CD4-positive, alpha-beta T cell treated with Interleukin-1 beta for 1 hour (primary cell): ENCODE measurements around the gene SOAT2.
"Not testable (repeated sequence)": the region's sequence is repeated elsewhere in the genome, so short reads cannot be mapped to it uniquely, and the experiment has no call there.

Experiments
- DNase-seq, 2 donors: peaks; one replicate each; pipeline ENCODE4 v3.0.0-alpha.2; 2020 to 2022

Gene SOAT2

DNA sequence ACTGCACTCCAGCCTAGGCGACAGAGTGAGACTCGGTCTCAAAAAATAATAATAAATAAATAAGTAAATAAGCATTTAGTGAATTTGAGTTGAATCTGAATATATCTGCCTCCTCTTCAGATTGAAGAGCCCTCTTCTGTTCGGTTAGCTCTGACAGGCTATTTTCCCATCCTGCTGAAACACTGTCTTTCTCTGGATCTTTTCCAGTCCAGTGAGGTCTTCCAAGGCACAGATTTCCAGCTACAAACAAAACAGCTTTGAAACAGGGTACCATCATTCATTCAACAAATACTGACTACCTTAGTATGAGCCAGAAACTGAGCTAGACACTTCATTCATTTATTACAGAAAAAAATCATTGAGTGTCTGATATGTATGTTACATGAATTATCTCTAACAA is 16.9 kb upstream of the SOAT2 start:
- DNase-seq: no peak

DNA sequence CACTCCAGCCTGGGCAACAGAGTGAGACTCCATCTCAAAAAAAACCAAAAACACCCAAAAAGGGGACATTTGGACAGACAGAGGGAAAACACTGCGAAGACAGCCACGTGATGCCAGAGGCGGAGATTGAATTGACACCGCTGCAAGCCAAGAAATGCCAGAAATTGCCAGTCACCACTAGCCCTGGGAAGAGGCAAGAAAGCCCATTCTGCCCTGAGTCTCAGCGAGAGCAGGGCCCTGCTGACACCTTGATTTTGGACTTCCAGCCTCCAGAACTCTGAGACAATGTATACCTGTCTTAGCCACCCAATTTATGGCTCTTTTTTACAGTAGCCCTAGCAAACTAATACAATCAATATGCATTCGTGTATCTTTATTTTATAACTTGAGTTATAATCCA is 13.2 kb upstream of the SOAT2 start:
- DNase-seq: no peak

DNA sequence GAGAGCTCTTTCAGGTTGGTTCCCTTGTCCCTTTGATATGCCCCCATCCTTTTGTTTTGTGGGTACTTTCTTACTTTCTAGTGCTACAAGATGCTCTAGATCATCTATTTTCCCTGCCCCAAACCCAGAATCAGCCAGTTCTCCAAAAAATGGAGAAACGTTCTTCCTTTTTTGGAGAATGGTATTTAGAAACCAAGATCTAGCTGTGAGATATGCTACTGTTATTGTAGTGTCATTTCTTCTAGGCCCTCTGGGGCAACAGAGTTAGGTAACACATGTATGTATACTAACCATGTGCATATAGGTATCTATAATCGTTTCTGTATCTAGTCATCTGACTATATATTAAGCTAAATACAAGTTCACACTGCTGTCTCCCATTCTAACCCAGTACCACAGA is 12.7 kb upstream of the SOAT2 start:
- DNase-seq: no peak

DNA sequence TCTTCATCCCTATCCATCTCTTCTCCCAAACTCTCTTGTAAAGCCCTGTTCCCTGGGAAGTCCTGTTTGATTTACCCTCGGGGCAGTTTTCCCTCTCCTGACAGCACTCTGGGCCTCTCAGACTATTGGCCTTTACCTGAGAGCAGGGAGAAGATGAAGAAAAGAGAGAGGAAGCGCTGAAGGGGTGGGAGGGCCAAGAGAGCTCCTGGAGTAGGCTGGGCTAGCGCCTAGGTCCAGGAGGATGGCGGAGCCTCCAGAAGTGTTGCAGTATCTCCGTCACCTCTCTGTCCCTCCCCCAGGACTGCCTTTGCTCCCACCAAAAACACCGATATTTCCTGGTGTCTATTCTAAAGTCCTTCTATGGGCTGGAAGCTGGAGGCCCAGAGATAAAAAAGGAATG is 11.5 kb upstream of the SOAT2 start:
- no peak for DNase-seq

DNA sequence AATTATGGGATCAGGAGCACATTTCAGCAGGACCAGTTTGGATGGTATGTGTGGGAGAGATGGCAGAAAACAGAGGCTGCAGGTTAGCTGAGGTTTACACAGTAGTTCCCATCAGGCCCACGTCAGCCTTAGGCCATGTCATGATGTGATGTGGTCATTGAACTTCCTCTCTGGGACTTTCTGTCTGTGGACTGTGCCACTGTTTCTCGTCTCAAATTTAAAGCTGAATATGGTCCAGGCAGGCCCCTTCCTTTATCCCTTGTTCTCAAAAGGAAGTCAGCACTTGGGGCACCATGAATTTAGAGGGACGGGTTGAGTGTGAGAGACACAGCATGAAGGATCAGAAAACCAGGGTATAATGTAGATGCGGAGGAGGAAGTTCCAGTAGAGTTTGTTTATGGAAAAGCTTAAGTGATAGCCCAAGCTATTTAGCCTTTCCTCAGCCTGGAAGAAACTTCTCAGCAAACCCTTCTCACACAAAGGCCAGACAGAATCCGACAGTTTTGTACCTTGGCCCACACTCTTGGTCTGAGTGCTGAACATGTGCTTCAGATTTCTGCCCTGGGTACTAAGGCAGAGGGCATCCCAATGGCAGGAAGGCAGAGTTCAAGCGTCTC is 9.4 kb upstream of the SOAT2 start:
- DNase-seq: peak in 1 of 2 donors; percentile 37

DNA sequence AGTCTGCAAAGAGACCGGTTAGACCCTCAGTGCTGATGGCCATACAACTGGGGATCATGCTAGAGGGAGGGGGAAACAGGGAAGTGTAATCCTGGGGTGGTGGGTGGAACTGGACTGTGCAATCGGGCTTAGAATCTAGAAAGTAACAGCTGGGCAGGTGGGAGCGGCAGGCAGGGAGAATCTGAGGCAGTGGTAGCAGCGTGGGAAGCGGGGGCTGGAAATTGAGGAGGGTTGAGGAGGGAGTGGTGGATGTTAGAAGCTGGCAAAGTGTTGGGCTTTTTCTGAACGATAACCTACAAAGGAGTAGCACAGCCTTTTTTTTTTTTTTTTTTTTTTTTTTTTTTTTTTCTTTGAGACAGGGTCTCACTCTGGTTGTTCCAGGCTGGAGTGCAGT is 8.9 kb upstream of the SOAT2 start:
- DNase-seq: no peak

DNA sequence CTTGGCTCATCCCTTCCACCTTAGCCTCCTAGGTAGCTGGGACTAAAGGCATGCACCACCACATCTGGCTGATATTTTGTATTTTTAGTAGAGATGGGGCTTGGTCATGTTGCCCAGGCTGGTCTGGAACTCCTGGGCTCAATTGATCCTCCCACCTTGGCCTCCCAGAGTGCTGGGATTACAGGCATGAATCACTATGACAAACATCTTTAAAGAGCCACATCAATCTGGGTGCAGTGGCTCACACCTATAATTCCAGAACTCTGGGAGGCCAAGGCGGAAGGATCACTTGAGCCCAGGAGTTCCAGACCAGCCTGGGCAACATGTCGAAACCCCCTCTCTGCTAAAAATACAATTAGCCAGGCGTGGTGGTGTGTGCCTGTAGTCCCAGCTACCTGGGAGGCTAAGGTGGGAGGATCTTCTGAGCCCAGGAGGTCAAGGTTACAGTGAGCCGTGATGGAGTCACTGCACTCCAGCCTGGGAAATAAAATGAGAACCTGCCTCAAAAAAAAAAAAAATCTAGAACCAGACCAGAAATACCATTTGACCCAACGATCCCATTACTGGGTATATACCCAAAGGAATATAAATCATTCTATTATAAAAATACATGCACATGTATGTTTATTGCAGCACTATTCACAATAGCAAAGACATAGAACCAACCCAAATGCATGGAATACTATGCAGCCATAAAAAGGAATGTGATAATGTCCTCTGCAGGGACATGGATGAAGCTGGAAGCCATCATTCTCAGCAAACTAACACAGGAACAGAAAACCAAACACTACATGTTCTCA is 8.3 kb upstream of the SOAT2 start:
- not testable (repeated sequence) for DNase-seq

DNA sequence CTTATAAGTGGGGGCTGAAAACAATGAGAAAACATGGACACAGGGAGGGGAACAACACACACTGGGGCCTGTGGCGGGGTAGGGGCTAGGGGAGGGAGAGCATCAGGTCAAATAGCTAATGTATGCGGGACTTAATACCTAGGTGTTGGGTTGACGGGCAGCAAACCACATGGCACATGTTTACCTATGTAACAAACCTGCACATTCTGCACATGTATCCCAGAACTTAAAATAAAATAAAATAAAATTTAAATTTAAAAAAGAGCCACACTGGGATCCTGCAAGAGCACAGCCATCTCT is 7.7 kb upstream of the SOAT2 start:
- not testable (repeated sequence) for DNase-seq

DNA sequence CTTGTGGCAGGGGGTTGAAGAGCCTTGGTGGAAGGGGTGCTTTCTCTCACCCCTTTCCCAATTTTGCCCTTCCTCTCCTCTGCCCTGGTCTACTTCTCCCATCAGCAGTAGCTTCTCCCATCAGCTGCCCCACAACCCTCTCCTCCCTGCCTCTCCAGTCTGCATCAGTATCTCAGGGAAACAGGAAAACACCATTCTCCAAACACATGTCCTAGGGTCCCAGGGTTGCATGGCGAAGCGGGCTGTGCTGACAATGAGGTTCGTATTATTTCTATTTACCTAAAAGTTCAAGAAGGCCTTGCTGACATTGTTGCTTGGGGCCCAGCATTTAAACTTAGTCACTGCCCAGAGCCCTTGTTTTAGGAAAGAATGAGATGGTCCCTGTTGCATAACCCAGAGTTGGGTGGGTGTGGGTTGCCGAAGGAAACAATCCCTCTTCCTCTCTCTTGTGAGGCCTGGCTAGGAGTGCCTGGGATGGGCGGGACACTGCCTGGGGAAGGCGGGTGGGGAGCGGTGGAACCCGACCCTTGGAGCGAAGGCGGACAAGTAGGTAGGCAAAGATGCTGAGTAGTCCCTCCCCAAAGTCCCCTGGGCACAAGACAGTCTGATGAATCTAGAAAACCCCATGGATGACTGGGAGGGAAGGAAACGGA is 7.1 kb upstream of the SOAT2 start:
- DNase-seq: no peak

DNA sequence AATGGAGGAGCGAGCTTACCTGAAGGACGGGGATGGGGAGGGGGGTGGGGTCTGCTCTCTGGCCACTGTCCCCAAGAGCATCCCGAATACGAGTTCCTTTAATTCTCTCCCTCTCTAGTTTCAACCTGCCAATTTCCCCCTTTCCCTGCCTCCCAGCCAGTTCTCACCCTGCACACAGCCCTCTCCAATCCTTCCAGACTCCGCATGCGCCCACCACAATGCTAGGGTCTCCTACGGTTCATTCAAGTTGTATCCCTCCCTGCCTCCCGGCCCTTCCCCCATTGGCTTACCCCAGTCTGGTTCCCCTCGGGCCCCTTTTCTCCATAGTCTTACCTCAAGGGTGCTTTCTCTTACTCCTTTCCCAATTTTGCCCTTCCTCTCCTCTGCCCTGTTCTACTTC is 6.5 kb upstream of the SOAT2 start:
- no peak for DNase-seq

DNA sequence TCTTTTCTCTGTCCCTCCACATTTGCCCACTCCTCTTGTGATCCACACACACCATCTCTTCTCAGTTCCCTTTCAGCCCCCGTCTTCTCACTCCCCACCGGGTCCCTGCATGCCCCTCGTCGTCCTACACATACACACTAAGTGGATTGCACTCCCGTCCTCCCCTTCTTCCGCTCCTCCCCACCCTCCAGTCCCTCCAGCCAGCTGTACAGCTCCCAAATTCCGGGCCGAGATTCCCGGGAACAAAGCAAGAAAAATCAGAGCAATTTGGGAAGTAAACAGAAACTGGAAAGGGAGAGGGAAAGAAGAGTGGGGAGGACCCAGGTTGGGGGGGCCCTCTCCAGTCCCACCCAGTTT is 6.1 kb upstream of the SOAT2 start:
- no peak for DNase-seq

DNA sequence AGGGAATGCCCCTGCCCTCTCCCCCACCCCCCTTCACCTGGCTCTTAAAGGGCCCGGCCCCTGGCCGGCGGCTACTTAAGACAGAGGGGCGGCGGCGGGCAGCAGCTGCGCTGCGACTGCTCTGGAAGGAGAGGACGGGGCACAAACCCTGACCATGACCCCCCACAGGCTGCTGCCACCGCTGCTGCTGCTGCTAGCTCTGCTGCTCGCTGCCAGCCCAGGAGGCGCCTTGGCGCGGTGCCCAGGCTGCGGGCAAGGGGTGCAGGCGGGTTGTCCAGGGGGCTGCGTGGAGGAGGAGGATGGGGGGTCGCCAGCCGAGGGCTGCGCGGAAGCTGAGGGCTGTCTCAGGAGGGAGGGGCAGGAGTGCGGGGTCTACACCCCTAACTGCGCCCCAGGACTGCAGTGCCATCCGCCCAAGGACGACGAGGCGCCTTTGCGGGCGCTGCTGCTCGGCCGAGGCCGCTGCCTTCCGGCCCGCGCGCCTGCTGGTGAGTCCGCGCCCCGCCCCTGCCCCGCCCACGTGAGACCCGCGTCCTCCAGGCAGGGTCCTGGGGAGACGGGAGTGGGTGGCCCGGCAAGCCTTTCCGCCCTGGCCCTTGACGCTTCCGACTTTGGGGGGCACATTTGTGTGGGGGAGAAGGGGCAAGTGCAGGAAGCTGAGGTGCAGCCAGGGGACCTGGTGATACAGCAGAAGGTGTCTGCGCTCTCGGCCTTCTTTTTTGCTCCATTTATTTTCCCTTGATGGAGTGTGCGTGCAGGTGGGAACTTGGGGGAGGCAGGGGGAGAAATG is 5.5 kb upstream of the SOAT2 start, which contains the start of gene IGFBP6:
Gene IGFBP6 (plus strand): TSS at position 104 of the 790 bp plus-strand sequence. CDS start 51 bp downstream, at position 155.
- DNase-seq: peak; percentile 56 to 57

DNA sequence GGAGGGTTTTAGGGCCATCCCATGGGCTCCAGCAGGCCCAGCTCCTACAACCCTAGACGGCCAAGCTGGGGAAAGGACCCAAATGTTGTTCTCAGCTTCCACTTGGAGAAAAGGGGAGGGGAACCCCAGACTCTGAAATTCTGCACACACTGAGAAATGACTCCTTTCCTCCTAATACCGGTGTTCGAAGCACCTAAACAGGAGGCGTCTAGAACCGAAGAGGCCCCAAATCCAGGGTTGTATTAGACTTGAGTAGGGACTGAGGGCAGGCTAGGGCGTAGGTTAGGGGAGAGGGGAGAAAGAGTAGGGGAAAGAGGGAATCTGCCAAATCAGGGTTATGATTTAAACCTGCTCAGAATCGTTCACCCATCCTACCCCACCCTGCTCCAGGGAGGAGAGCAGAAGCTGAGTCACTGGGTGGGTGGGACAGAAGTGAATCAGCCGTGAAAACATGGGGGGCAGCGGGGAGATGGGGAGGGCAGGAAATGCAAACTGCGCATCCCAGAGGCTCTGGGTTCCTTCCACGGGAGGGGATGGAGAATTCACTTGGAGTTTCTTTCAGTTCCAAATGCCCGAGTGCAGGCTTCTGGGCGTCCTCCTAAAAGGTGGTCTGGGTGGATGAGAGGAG is 4.8 kb upstream of the SOAT2 start:
- no peak for DNase-seq

DNA sequence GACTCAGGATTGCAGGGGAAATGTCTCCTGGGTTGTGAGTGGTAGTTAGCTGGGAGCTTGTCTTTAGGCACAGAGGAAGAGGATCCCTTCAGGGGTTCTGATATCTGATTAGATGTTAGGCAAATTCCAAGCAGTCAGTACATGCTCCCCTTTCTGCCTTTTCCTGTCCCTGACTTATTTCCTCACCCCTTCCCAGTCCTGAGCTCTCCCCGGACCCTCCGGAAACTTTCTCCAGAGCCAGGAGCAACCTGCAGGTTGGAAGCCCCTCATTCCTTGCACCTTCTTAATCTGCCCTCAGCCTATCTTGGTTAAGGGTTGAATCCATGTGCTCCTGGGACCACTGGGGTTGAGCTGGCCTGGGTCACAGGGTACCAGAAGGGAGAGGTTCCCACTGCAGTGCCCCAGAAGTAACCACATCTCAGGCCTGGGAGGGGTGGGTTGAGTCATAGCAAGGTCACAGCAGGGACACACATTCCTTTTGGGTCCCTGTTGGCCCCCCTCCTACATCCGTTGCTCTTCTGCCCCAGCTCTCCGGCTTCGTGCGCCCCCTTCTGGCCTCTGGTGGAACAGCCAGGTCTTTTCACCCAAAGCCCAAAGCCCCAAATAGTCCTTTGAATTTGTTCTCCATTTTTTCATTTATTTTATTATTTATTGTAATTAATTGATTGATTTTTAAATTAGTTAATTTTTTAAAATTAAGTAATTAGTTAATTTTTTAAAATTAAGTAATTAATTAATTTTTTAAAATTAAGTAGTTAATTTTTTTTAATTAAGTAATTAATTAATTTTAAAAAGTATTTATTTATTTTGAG is 4.0 kb upstream of the SOAT2 start:
- DNase-seq: peak; percentile 84 to 88

DNA sequence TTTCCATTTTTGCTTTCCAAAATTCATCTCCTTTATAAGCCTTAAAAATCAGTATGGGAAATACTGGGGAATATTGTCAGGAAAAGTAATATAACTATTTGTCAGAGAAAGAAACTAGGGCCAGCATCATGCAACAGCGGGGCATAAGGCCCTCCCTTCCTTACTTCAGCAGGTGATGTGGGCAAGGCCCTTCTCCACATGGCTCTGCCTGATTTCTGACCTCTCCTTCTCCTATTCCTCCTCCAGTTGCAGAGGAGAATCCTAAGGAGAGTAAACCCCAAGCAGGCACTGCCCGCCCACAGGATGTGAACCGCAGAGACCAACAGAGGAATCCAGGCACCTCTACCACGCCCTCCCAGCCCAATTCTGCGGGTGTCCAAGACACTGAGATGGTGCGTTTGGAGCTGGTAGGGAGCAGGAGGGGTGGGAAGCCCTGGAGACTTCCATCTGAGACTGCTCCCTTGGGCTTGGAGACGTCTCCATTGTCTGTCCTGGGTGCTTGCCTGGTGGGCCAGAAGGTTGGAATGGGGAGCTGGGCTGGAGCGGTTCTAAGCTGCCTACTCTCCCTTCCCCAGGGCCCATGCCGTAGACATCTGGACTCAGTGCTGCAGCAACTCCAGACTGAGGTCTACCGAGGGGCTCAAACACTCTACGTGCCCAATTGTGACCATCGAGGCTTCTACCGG is 2.7 kb upstream of the SOAT2 start:
- DNase-seq: no peak

DNA sequence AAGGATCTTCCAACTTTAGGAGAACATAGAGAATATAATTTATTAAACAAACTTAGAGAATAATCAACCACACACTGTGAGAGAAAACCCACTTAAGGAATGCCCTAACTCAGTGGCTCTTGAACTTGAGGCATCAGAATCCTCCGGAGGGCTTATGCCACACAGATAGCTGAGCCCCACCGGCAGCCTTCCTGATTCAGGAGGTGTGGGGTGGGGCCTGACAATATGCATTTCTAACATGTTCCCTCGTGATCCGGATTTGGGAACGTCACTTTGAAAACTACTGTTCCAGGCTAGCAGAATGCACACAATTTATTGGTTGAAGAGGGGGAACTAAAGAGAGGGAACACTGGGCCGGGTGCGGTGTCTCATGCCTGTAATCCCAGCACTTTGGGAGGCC is 2.0 kb upstream of the SOAT2 start:
- DNase-seq: no peak

DNA sequence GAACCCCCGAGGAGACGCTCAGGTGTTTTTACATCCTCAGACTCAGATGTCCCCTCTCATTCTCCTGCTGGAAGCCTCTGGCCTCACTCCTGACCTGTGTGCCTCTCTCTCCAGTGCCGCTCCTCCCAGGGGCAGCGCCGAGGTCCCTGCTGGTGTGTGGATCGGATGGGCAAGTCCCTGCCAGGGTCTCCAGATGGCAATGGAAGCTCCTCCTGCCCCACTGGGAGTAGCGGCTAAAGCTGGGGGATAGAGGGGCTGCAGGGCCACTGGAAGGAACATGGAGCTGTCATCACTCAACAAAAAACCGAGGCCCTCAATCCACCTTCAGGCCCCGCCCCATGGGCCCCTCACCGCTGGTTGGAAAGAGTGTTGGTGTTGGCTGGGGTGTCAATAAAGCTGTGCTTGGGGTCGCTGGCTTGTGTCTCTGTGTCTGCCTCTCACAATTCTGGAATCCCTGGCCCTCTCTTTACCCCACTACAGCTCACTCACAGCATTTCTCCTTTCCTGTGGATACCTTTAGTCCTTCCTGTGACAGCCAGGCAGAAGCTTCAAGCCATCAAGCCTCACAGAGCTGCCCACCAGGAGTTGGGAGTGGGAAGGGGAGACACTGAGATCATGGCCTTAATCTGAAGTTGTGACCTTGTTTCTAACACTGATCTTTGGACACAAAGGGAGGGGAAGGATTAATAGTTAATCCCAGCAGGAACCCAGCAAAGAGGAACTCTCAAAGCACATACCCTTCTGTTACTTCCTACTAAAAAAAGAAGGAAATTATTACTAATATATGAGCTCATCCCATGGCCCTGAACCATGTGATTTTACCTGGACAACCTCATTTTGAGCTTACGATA is 1.1 kb upstream of the SOAT2 start:
- DNase-seq: no peak

DNA sequence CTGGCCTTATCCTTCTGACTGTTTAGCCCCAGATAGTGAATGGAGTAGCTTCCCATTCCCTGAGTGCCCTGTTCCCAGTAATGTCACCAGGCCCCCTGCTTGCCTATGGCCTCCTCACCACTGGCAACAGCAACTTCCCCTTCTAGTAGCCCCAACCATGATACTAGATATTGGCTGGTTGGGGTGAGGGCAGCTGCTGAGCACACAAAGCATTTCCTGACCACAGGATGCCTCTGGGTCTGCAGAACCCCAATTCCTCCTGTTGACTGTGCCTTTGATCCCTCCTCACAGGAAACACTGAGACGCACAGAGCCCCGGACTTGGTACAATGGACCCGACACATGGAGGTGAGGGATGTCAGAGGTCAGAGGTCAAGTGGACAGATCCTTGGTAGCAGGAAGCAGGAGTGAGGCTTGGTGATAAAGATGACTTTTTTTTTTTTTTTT is 597 bp downstream of the SOAT2 start:
- DNase-seq: peak in 1 of 2 donors; percentile 33

DNA sequence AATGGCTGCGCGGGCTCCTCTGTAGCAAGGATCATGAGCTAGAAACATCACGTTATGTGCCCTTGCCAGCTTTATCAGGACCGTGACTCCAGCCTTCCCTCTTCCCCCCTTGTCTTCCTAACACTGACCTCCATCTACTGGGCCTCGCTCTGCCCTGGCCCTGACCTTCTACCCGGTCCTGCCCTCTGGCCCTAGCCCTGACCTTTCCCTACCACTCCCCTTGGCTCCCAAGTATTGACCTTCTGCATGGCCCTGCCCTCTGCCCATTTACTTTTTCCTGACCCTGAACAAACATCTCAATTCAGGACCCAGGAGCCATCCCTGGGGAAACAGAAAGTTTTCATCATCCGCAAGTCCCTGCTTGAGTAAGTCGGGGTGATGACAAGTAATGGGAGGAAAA is 2.0 kb downstream of the SOAT2 start:
- DNase-seq: no peak

DNA sequence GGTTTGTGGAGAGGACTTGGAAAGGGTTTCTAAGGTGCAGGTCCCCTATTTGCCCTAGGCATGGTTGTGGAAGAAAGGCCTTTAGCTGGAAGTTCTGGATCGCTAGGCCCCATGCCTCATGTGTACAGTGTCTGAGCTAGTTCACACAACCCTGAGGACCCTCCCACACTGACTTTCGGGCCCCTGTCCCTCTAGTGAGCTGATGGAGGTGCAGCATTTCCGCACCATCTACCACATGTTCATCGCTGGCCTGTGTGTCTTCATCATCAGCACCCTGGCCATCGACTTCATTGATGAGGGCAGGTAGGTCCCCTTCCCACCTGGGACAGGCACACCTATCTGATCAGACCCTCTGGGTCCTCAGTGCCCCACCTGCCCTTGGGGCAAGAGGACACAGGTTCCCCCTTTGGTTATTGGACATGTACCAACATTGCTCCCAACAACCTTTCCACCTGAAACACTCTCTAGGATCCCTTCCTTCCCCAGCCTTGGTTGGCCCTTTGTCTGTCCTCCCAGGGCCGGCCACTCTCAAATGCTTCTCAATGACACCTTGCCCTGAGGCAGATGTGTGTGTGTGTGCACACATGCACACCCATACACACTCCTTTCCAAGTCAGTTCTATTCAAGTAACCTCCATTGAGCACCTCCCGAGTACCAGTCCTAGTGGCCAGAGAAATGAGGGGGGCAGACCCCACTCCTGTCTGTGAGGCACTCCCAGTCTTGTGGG is 2.6 kb downstream of the SOAT2 start:
- no peak for DNase-seq
